Mucosa of descending colon (tissue), 3 donors: Measurements from ENCODE around the gene PSMD9. TPM values are rescaled to one million over a fixed set of nuclear protein-coding genes. Genes with fewer than 3 reads are reported as not detected.
A peak's percentile ranks its signal among the peaks of the same experiment; 100 is the strongest.

Experiments used
- ATAC-seq: fragments of 200-7000 bp; cut with Tn5 transposase; one replicate; pipeline ENCODE4 v1.9.1; 2020; ENCODE audit warnings: mild to moderate bottlenecking, moderate library complexity
- DNase-seq, 3 donors: peaks; one replicate each; pipeline ENCODE4 v3.0.0-alpha.2; 2020
- H3K36me3 ChIP-seq: fragments of 200-600 bp; one replicate; pipeline ENCODE4 v1.8.0; 2021; ENCODE audit warnings: low read depth, mild to moderate bottlenecking
- H3K4me1 ChIP-seq: fragments of 200-600 bp; one replicate; pipeline ENCODE4 v1.8.0; 2021; ENCODE audit warnings: low read depth, mild to moderate bottlenecking
- H3K4me3 ChIP-seq: fragments of 200-600 bp; one replicate; pipeline ENCODE4 v1.8.0; 2021; ENCODE audit warnings: mild to moderate bottlenecking
- H3K9me3 ChIP-seq: fragments of 200-600 bp; one replicate; pipeline ENCODE4 v1.8.0; 2021; ENCODE audit warnings: mild to moderate bottlenecking
- CTCF ChIP-seq: fragments of 200-600 bp; IDR thresholded peaks from one replicate; pipeline ENCODE4 v1.8.0; 2022; ENCODE audit warnings: antibody characterized with exemption, mild to moderate bottlenecking
- intact Hi-C, 2 donors: fragments of 100-400 bp; cut with DNase I in 1 of 2; cut with micrococcal nuclease in 1 of 2; formaldehyde crosslinking; loops; one replicate each; pipeline versions ENCODE4 v1.11.0 to v1.11.1; 2022; cut with DNase I, micrococcal nuclease
- total RNA-seq, 3 donors: library from RNA; stranded (reverse); fragmentation: NEBNext Ultra II Directional in 2 of 3; extraction: Animal tissue kit (Norgen Biotek cat#: 25700) in 2 of 3; gene quantifications; one replicate each; pipeline versions ENCODE4 v1.2.1 to v1.2.4, GENCODE V29; 2021 to 2023
- donor health status: DM: no; HTN: no; CAD: no; lungs with moderate emphysema.
- donor health status: DM: no; HTN: no; CAD: no.
- donor health status: DM: no; HTN: yes; CAD: no.

Gene PSMD9
- total RNA-seq, 3 donors from 2014 or later, result 45.0 to 45.6 (median 45.2) TPM

GRCh38 chr12:121937654-121938053 is 49.1 kb downstream of the PSMD9 start:
- no peak for ATAC-seq
- no peaks in the 10 kb centered on the region for H3K9me3 ChIP-seq
- TF ChIP-seq CTCF, result no peak
- intact Hi-C loops, result no loop called here
- H3K4me3 ChIP-seq, result no peak overlapping the region
- H3K4me1 ChIP-seq, result no peaks in the 10 kb centered on the region
- no peaks in the 10 kb centered on the region for H3K36me3 ChIP-seq
- DNase-seq, result no peak

- no peaks in the 10 kb centered on the region for H3K4me1 ChIP-seq
- ATAC-seq (peak; percentile 79), DNase-seq (peak in 2 of 3 donors; percentile 24 to 31)
- intact Hi-C loops, result no loop called here
- H3K9me3 ChIP-seq, result no peaks in the 10 kb centered on the region
- H3K36me3 ChIP-seq, result no peaks in the 10 kb centered on the region
- H3K4me3 ChIP-seq, result no peak overlapping the region
- no peak for TF ChIP-seq CTCF
These were observed 50.6 kb downstream of the PSMD9 start for GRCh38 chr12:121939186-121939585.

GRCh38 chr12:121939992-121940766 is 51.6 kb downstream of the PSMD9 start:
- Histone ChIP-seq H3K4me1 (no peaks in the 10 kb centered on the region), H3K9me3 (no peaks in the 10 kb centered on the region), H3K36me3 (no peaks in the 10 kb centered on the region), H3K4me3 (no peak overlapping the region)
- intact Hi-C loops, result no loop called here
- no peak for TF ChIP-seq CTCF
- no peak for DNase-seq
- no peak for ATAC-seq

GRCh38 chr12:121942145-121942718 is 53.6 kb downstream of the PSMD9 start:
- DNase-seq, result no peak
- intact Hi-C loops, result no loop called here
- no peak for ATAC-seq
- Histone ChIP-seq H3K4me3 (no peak overlapping the region), H3K4me1 (no peaks in the 10 kb centered on the region), H3K9me3 (no peaks in the 10 kb centered on the region), H3K36me3 (no peaks in the 10 kb centered on the region)
- TF ChIP-seq CTCF, result no peak

- ATAC-seq (no peak), DNase-seq (no peak)
- H3K9me3 ChIP-seq, result no peaks in the 10 kb centered on the region
- no peak overlapping the region for H3K4me3 ChIP-seq
- no peak for TF ChIP-seq CTCF
- H3K4me1 ChIP-seq, result no peaks in the 10 kb centered on the region
- H3K36me3 ChIP-seq, result no peaks in the 10 kb centered on the region
- intact Hi-C loops, result no loop called here
These were observed 55.3 kb downstream of the PSMD9 start for GRCh38 chr12:121943926-121944325.
